ENCODE measurements around the gene RPS2.

GRCh38 chr16:1989209-1990100 is 24.8 kb upstream of the RPS2 start, which contains the start of gene SYNGR3:
- TF ChIP-seq TAF1 (IDR thresholded peaks at IDR 0.05; ENCODE audit: low read depth) (no peak), EP300 (IDR thresholded peaks at IDR 0.05; ENCODE audit: borderline replicate concordance) (no peak), RAD21 (IDR thresholded peaks at IDR 0.05; ENCODE audit: low read depth) (no peak), YY1 (IDR thresholded peaks at IDR 0.05; ENCODE audit: low read depth) (no peak), REST (IDR thresholded peaks at IDR 0.05; ENCODE audit: low read depth) (no peak)
